D721Med (cell line): ENCODE results near the gene ZNF48.
"Not testable (repeated sequence)": the region's sequence is repeated elsewhere in the genome, so short reads cannot be mapped to it uniquely, and the experiment has no call there.

Source experiments
- DNase-seq: peaks from one replicate; pipeline ENCODE4 v3.0.0; 2011; ENCODE audit warnings: low spot score; ENCODE audit not compliant: insufficient read length
- FAIRE-seq: peaks from 2 replicates; lab custom pipeline; 2011; peaks lifted over from hg19 to GRCh38; lab: Jason Lieb, UNC
- TF ChIP-seq, protein P1 (sequence below): IDR thresholded peaks from 2 replicates; pipeline ENCODE4 v1.5.1; 2012; ENCODE audit warnings: mild to moderate bottlenecking, control low read depth; ENCODE audit not compliant: insufficient read depth; ENCODE audit errors: missing control alignments

ZNF48 gene

DNA sequence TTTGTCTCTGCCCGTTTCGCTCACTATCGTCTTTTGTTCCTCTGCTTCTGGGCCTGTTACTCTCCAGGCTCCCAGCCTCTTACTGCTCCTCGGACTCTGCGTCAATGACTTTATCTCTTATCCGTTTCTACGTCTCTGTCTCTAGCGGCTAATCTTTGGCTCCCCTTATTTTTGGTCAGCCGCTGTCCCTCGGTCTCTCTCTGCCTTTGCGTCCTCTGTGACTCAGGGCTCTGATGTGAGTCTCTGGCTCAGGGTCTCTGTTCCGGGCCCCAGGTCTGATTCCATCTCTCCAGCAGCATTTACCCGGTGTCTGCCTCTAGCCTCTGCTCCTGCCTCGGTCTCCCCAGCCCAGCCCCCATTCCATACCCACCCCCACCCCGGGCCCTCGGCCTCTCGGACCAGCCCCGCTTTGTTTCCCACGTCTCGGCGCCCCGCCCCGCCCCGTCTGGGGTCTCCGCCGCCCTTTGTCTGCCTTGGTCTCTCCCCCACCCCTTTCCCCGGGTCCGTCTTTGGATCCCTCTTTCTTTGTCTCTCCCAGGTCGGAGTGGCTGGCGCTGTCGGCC is 547 bp upstream of the ZNF48 start:
- TF ChIP-seq, protein P1, sequence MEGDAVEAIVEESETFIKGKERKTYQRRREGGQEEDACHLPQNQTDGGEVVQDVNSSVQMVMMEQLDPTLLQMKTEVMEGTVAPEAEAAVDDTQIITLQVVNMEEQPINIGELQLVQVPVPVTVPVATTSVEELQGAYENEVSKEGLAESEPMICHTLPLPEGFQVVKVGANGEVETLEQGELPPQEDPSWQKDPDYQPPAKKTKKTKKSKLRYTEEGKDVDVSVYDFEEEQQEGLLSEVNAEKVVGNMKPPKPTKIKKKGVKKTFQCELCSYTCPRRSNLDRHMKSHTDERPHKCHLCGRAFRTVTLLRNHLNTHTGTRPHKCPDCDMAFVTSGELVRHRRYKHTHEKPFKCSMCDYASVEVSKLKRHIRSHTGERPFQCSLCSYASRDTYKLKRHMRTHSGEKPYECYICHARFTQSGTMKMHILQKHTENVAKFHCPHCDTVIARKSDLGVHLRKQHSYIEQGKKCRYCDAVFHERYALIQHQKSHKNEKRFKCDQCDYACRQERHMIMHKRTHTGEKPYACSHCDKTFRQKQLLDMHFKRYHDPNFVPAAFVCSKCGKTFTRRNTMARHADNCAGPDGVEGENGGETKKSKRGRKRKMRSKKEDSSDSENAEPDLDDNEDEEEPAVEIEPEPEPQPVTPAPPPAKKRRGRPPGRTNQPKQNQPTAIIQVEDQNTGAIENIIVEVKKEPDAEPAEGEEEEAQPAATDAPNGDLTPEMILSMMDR: no peak
- no peak for DNase-seq
- no peak for FAIRE-seq

DNA sequence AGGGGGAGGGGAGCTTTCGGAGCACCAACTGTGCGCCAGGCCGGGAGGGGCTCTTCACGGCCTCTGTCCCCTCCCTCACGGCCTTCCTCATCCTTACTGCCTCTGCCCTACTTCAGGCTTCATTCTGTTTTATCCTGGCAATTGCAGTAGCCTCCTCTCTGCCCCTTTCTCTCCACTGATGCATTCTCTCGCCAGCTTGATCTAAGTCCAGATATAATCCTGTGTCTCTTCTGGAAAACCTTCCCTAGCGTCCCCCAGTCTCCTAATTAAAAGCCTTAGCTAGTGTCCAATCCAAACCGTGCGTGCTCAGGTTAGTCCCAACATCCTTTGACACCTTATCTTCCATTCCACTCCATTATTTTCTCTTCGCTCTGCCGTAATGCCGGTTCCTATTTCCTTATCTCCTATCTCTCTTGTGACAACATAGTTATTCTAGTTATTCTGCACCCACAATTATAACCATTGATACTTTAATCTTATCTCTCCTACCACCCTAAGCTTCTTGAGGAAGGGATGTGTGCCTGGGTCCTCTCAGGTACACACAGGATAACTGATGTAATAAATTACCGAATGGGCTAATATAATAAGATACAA is 869 bp downstream of the ZNF48 start:
- TF ChIP-seq, protein P1: no peak
- FAIRE-seq (no peak), DNase-seq (no peak)

DNA sequence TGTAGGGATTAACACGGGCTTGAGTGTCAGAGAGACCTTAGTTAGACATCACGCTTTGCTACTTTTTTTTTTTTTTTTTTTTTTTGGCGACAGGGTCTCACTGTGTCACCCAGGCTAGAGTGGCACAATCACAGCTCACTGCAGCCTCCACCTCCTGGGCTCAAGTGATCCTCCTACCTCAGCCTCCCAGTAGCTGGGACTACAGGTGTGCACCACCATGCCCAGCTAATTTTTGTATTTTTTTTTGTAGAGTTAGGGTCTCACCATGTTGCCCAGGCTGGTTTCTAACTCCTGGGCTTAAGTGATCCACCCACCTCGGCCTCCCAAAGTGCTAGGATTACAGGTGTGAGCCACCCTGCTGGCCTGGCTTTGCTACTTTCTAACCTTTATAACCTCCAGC is 1.4 kb downstream of the ZNF48 start:
- DNase-seq, FAIRE-seq: not testable (repeated sequence)

DNA sequence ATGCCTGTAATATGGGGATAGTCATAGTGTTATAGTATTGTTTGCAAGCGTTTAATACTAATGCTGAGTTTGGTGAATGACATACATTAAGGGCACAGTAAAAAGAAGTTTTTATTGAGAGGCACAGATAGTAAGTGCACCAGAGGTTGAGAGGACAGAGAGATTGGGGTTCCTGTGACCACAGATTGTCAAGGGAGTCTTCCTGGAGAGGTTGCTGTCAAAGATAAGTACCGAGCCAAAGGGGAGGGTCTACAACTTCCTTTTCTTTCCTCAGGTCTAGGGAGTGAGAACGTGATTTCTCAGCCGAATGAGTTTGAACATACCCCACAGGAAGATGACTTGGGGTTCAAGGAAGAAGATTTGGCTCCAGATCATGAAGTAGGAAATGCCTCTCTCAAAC is 1.8 kb downstream of the ZNF48 start:
- no peak for FAIRE-seq

DNA sequence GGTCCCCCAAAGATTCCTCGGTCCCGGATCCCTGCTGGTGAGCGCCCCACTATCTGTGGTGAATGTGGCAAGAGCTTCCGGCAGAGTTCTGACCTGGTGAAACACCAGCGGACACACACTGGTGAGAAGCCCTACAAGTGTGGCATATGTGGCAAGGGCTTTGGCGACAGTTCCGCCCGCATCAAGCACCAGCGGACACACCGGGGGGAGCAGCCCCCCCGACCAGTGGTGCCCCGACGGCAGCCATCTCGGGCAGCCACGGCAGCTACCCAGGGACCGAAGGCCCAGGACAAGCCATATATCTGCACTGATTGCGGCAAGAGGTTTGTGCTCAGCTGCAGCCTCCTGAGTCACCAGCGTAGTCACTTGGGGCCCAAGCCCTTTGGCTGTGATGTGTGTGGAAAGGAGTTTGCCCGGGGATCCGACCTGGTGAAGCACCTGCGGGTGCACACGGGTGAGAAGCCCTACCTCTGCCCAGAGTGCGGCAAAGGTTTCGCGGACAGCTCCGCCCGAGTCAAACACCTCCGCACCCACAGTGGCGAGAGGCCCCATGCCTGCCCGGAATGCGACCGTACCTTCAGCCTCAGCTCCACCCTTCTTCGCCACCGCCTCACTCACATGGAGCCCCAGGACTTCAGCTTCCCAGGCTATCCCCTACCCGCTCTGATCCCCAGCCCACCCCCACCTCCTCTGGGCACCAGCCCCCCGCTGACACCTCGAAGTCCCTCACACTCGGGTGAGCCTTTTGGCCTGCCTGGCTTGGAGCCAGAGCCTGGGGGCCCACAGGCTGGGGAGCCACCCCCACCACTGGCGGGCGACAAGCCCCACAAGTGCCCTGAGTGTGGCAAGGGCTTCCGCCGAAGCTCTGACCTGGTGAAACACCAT is 2.8 kb downstream of the ZNF48 start:
- TF ChIP-seq, protein P1: no peak
- no peak for DNase-seq
- FAIRE-seq: no peak

More for the DNA sequence above, 1.8 kb downstream of the ZNF48 start:
- TF ChIP-seq, protein P1: no peak
- DNase-seq: no peak

DNA sequence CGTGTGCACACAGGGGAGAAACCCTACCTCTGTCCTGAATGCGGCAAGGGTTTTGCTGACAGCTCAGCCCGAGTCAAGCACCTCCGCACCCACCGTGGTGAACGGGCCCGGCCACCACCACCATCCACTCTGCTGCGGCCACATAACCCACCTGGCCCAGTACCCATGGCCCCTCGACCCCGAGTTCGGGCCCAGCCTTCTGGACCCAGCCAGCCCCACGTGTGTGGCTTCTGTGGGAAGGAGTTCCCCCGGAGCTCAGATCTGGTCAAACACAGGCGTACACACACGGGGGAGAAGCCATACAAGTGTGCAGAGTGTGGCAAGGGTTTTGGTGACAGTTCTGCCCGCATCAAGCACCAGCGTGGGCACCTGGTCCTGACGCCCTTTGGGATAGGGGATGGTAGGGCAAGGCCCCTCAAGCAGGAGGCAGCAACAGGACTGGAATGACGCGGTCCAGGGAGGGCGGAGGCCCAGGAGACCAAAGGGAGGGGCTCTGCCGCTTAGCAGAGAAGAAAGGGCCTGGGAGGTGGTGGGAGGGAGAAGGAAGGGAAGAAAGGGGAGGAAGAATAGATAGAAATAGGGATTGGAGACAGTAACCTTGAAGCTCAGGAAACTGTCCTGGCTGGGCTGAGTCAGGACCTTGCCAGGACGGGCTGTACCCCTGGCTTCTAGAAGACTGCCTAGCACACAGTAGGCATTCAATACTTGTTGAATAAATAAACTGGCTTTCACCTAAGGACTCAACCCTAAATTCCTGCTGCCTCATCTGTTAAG is 3.6 kb downstream of the ZNF48 start:
- TF ChIP-seq, protein P1: no peak
- DNase-seq (no peak), FAIRE-seq (no peak)
